Mesothelial cell of epicardium (in vitro differentiated cells): ENCODE data around the gene ADPRHL1. TPM values are rescaled to one million over a fixed set of nuclear protein-coding genes. Genes with fewer than 3 reads are reported as not detected.
A peak's percentile ranks its signal among the peaks of the same experiment; 100 is the strongest.

Experiments used
- DNase-seq, 2 experiments: peaks; one replicate each; pipeline ENCODE4 v3.0.0; 2021; ENCODE audit warnings: low spot score in 2 of 2; ENCODE audit not compliant: unreplicated experiment in 2 of 2
- H3K27ac Mint-ChIP-seq: 2 replicates; pipeline ENCODE4 v1.8.0; 2021; ENCODE audit warnings: mixed read lengths
- H3K27me3 Mint-ChIP-seq: 2 replicates; pipeline ENCODE4 v1.8.0; 2021; ENCODE audit warnings: low read depth, mixed read lengths
- H3K36me3 Mint-ChIP-seq: 2 replicates; pipeline ENCODE4 v1.8.0; 2021; ENCODE audit warnings: mixed read lengths
- H3K4me1 Mint-ChIP-seq: 2 replicates; pipeline ENCODE4 v1.8.0; 2021; ENCODE audit warnings: mixed read lengths
- H3K4me3 Mint-ChIP-seq: 2 replicates; pipeline ENCODE4 v1.8.0; 2021; ENCODE audit warnings: mild to moderate bottlenecking, moderate library complexity, mixed read lengths
- H3K9me3 Mint-ChIP-seq: 2 replicates; pipeline ENCODE4 v1.8.0; 2021; ENCODE audit warnings: mixed read lengths
- CTCF ChIP-seq: fragments of 200-600 bp; sonication (generic); IDR thresholded peaks from one replicate; pipeline ENCODE4 v1.5.0; 2021; ENCODE audit warnings: antibody characterized with exemption; ENCODE audit not compliant: unreplicated experiment
- total RNA-seq: library from RNA; stranded (reverse); gene quantifications from 3 replicates; pipeline ENCODE4 v1.2.1, GENCODE V29; 2021

The ADPRHL1 gene
- total RNA-seq, 1 donor from 2014 or later, result 4.2 TPM

GRCh38 chr13:113428871-113429607 lies 24.2 kb downstream of the ADPRHL1 start:
- Mint-ChIP-seq H3K27me3 (no peaks in the 10 kb centered on the region), H3K27ac (no peak overlapping the region), H3K4me1 (no peaks in the 10 kb centered on the region), H3K4me3 (no peak overlapping the region), H3K36me3 (peaks cover 6% of the 10 kb centered on the region), H3K9me3 (no peaks in the 10 kb centered on the region)
- TF ChIP-seq CTCF, result no peak
- DNase-seq, result no peak

GRCh38 chr13:113428469-113428865 lies 24.8 kb downstream of the ADPRHL1 start:
- H3K4me3 Mint-ChIP-seq, result no peak overlapping the region
- DNase-seq, result no peak
- TF ChIP-seq CTCF, result no peak
- H3K36me3 Mint-ChIP-seq, result peaks cover 6% of the 10 kb centered on the region
- no peak overlapping the region for H3K27ac Mint-ChIP-seq
- no peaks in the 10 kb centered on the region for H3K9me3 Mint-ChIP-seq
- no peaks in the 10 kb centered on the region for H3K27me3 Mint-ChIP-seq
- H3K4me1 Mint-ChIP-seq, result no peaks in the 10 kb centered on the region

- no peak for DNase-seq
- no peak overlapping the region for H3K4me3 Mint-ChIP-seq
- H3K4me1 Mint-ChIP-seq, result no peaks in the 10 kb centered on the region
- no peaks in the 10 kb centered on the region for H3K9me3 Mint-ChIP-seq
- TF ChIP-seq CTCF, result no peak
- H3K36me3 Mint-ChIP-seq, result peaks cover 6% of the 10 kb centered on the region
- H3K27me3 Mint-ChIP-seq, result no peaks in the 10 kb centered on the region
- H3K27ac Mint-ChIP-seq, result peak overlapping the region; percentile 16
Observed at GRCh38 chr13:113427562-113428468, 25.5 kb downstream of the ADPRHL1 start.

GRCh38 chr13:113426591-113426986 lies 26.7 kb downstream of the ADPRHL1 start:
- Mint-ChIP-seq H3K4me1 (peaks cover 6% of the 10 kb centered on the region), H3K9me3 (no peaks in the 10 kb centered on the region), H3K36me3 (peaks cover 6% of the 10 kb centered on the region), H3K27me3 (no peaks in the 10 kb centered on the region), H3K4me3 (no peak overlapping the region), H3K27ac (no peak overlapping the region)
- TF ChIP-seq CTCF, result no peak
- no peak for DNase-seq

GRCh38 chr13:113425941-113426590 lies 27.2 kb downstream of the ADPRHL1 start:
- no peak overlapping the region for H3K27ac Mint-ChIP-seq
- DNase-seq, result no peak
- no peak for TF ChIP-seq CTCF
- H3K36me3 Mint-ChIP-seq, result peaks cover 4% of the 10 kb centered on the region
- H3K4me3 Mint-ChIP-seq, result no peak overlapping the region
- H3K4me1 Mint-ChIP-seq, result peaks cover 7% of the 10 kb centered on the region
- H3K9me3 Mint-ChIP-seq, result no peaks in the 10 kb centered on the region
- H3K27me3 Mint-ChIP-seq, result no peaks in the 10 kb centered on the region
